PC-9 (cell line): ENCODE measurements around the gene PRDM16.

Source experiments
- CTCF ChIP-seq: fragments of 200-600 bp; sonication (generic); conservative IDR thresholded peaks from 2 replicates; pipeline ENCODE4 v1.6.1; 2017; ENCODE audit warnings: mixed run types, antibody characterized with exemption, mild to moderate bottlenecking, moderate library complexity
- EZH2 ChIP-seq: fragments of 200-600 bp; sonication (generic); IDR thresholded peaks from 2 replicates; pipeline ENCODE4 v1.8.0; 2017; ENCODE audit warnings: antibody characterized with exemption, low read depth

DNA sequence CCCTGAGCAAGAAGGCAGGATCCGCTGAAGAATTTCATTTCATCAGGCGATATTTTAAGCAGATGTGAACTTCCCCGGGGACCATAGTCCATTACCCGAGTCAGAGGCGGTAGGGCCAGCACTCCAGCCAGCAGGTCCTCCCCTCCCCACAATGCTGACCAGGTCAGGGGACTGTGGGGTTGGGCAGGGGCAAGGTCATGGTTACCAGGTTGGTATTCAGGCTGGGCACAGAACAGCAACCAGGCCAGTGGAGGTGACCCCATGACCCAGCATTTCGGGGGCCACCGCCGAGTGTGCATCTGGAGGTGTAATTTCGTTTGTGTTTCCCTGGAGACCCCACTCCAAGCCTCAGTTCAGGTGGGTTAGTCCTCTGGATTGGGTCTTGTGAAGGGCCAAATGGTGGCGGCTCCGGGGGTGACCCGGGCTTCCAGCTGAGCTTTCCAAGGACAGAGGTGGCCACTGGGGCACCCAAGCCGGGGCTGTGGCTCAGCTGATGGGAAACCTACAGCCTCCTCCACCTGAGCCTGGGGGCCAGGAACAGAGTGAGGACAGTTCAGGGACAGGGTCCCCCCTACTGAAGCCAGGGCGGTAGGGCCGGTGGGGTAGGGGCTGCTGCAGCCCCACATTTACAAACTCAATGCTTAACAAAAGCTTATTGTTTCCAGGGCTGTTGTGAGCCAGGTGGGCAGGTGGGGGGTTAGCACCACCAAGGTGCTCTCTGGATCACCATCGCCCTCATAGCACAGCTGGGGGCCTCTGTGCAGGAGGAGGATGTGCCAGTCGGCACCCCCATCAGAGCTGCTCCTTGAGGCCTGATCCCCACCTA is 2.8 kb downstream of the PRDM16 start:
- no peak for TF ChIP-seq CTCF
- TF ChIP-seq EZH2 = no peak
